HCT116 (cell line): ENCODE results near the gene MAP2K5. TPM values are rescaled to one million over a fixed set of nuclear protein-coding genes. Genes with fewer than 3 reads are reported as not detected.

Source experiments
- ATAC-seq: fragments of 200-7000 bp; cut with Tn5 transposase; 2 replicates; pipeline ENCODE4 v1.9.1; 2020; ENCODE audit warnings: mild to moderate bottlenecking, moderate library complexity
- BruUV-seq: library from RNA; stranded (reverse); fragments of 400-500 nt; replicated peaks from 2 replicates; lab custom pipeline; 2021; lab: Mats Ljungman, UMichigan
- CTCF ChIA-PET: fragments of 300-600 bp; sonication (Branson Sonifier 250); formaldehyde crosslinking; loops from one replicate; lab custom pipeline; 2021; ENCODE audit warnings: antibody characterized with exemption; lab: Charles Lee
- POLR2A ChIA-PET: fragments of 300-600, 350-600 bp; sonication (Branson Sonifier 250); formaldehyde crosslinking; loops from one replicate; lab custom pipeline; 2021; ENCODE audit warnings: antibody characterized with exemption; lab: Charles Lee
- RAD21 ChIA-PET, 2 experiments: fragments of 300-600 bp; sonication (Branson Sonifier 250); formaldehyde crosslinking; loops; one replicate each; lab custom pipeline; 2023; ENCODE audit warnings: low total read pairs in 2 of 2; ENCODE audit not compliant: uncharacterized antibody in 2 of 2, unreplicated experiment in 2 of 2, low non-redundant PET in 1 of 2; lab: Charles Lee
- DNase-seq: peaks from one replicate; pipeline ENCODE4 v3.0.0-alpha.2; 2010; ENCODE audit warnings: low read depth, low spot score
- H2AFZ ChIP-seq: fragments of 200-600 bp; shearing (Covaris generic), sonication (generic); 2 replicates; pipeline ENCODE4 v1.6.1; 2017; ENCODE audit warnings: low read depth, mixed run types, mixed read lengths, antibody characterized with exemption, low read length; ENCODE audit not compliant: poor library complexity, severe bottlenecking
- H3K27ac ChIP-seq: 2 replicates; pipeline ENCODE4 v1.5.1; 2012; ENCODE audit warnings: low read depth, low read length
- H3K27me3 ChIP-seq: fragments of 200-600 bp; sonication (generic); 2 replicates; pipeline ENCODE4 v1.6.1; 2016; ENCODE audit warnings: mixed run types, low read length, mixed read lengths; ENCODE audit not compliant: insufficient read depth
- H3K36me3 ChIP-seq, 2 experiments: fragments of 200-500 bp in 1 of 2; fragments of 200-600 bp in 1 of 2; sonication (Bioruptor generic) in 1 of 2; sonication (generic) in 1 of 2; 2 replicates each; pipeline versions ENCODE4 v1.5.1 to v1.6.1; 2014 to 2016; ENCODE audit warnings: low read length in 2 of 2, inconsistent platforms in 1 of 2, mixed read lengths in 1 of 2, mixed run types in 1 of 2; ENCODE audit not compliant: insufficient read depth in 2 of 2, control insufficient read depth in 1 of 2
- H3K4me1 ChIP-seq, 2 experiments: fragments of 200-600 bp in 1 of 2; sonication (generic) in 1 of 2; 2 replicates each; pipeline versions ENCODE4 v1.5.1 to v1.6.1; 2012 to 2017; ENCODE audit warnings: low read length in 2 of 2, inconsistent platforms in 1 of 2, mild to moderate bottlenecking in 1 of 2, mixed read lengths in 1 of 2, mixed run types in 1 of 2, moderate library complexity in 1 of 2; ENCODE audit not compliant: insufficient read depth in 2 of 2, control insufficient read depth in 1 of 2
- H3K4me2 ChIP-seq: fragments of 200-600 bp; sonication (generic); 2 replicates; pipeline ENCODE4 v1.6.1; 2017; ENCODE audit warnings: mixed run types, low read length, mixed read lengths
- H3K4me3 ChIP-seq, 2 experiments: fragments of 200-600 bp in 1 of 2; sonication (generic) in 1 of 2; replicated peaks in 1 of 2; 2 replicates each; pipeline ENCODE4 v1.5.1; 2011 to 2016; ENCODE audit warnings: low read length in 2 of 2, control low read depth in 1 of 2, low read depth in 1 of 2, mild to moderate bottlenecking in 1 of 2, mixed read lengths in 1 of 2, mixed run types in 1 of 2
- H3K79me2 ChIP-seq: fragments of 200-600 bp; sonication (generic); 2 replicates; pipeline ENCODE4 v1.6.1; 2017; ENCODE audit warnings: mild to moderate bottlenecking, mixed run types, low read length, moderate library complexity, mixed read lengths; ENCODE audit not compliant: insufficient read depth
- H3K9ac ChIP-seq: fragments of 200-600 bp; sonication (generic); 2 replicates; pipeline ENCODE4 v1.6.1; 2016; ENCODE audit warnings: low read length, mixed read lengths
- H3K9me2 ChIP-seq: fragments of 200-600 bp; sonication (generic), shearing (Covaris generic); 2 replicates; pipeline ENCODE4 v1.6.1; 2017; ENCODE audit warnings: mixed run types, mild to moderate bottlenecking, moderate library complexity; ENCODE audit not compliant: insufficient read depth
- H3K9me3 ChIP-seq, 2 experiments: fragments of 200-500 bp in 1 of 2; fragments of 200-600 bp in 1 of 2; sonication (Bioruptor generic) in 1 of 2; sonication (generic) in 1 of 2; 2 replicates each; pipeline ENCODE4 v1.6.1; 2014 to 2017; ENCODE audit warnings: low read length in 2 of 2, mixed read lengths in 2 of 2, inconsistent platforms in 1 of 2, low read depth in 1 of 2, mild to moderate bottlenecking in 1 of 2, mixed run types in 1 of 2, moderate library complexity in 1 of 2; ENCODE audit not compliant: control insufficient read depth in 1 of 2, insufficient read depth in 1 of 2
- H4K20me1 ChIP-seq: fragments of 200-600 bp; sonication (generic), shearing (Covaris generic); 2 replicates; pipeline ENCODE4 v1.6.1; 2017; ENCODE audit warnings: mixed run types, mild to moderate bottlenecking, moderate library complexity; ENCODE audit not compliant: insufficient read depth
- ATF3 ChIP-seq: IDR thresholded peaks from 2 replicates; pipeline ENCODE4 v1.6.1; 2012
- CBX3 ChIP-seq: IDR thresholded peaks from 2 replicates; pipeline ENCODE4 v1.6.1; 2012; ENCODE audit warnings: low read depth
- CEBPB ChIP-seq: IDR thresholded peaks from 2 replicates; pipeline ENCODE4 v1.6.1; 2012; ENCODE audit warnings: low read depth
- EGR1 ChIP-seq: IDR thresholded peaks from 2 replicates; pipeline ENCODE4 v1.6.1; 2012; ENCODE audit warnings: low read depth
- ELF1 ChIP-seq: IDR thresholded peaks from 2 replicates; pipeline ENCODE4 v1.6.1; 2012; ENCODE audit warnings: low read depth, borderline replicate concordance
- EZH2 ChIP-seq: fragments of 200-600 bp; sonication (generic); IDR thresholded peaks from 2 replicates; pipeline ENCODE4 v1.6.1; 2017; ENCODE audit warnings: antibody characterized with exemption, mixed run types
- EZH2phosphoT487 ChIP-seq: fragments of 200-600 bp; IDR thresholded peaks from 2 replicates; pipeline ENCODE4 v1.6.1; 2018; ENCODE audit warnings: antibody characterized with exemption, borderline replicate concordance
- FOSL1 ChIP-seq: IDR thresholded peaks from 2 replicates; pipeline ENCODE4 v1.6.1; 2012; ENCODE audit warnings: low read depth
- JUND ChIP-seq: IDR thresholded peaks from 2 replicates; pipeline ENCODE4 v1.6.1; 2012
- MAX ChIP-seq: IDR thresholded peaks from 2 replicates; pipeline ENCODE4 v1.6.1; 2012
- POLR2A ChIP-seq: IDR thresholded peaks from 2 replicates; pipeline ENCODE4 v1.7.0; 2011; ENCODE audit warnings: borderline replicate concordance; ENCODE audit not compliant: insufficient read depth, insufficient read length; ENCODE audit errors: extremely low read depth
- POLR2AphosphoS5 ChIP-seq: IDR thresholded peaks from 2 replicates; pipeline ENCODE4 v1.6.1; 2011; ENCODE audit warnings: mild to moderate bottlenecking, low read depth, low read length, moderate library complexity
- RAD21 ChIP-seq: IDR thresholded peaks from 2 replicates; pipeline ENCODE4 v1.6.1; 2012; ENCODE audit warnings: low read depth, mild to moderate bottlenecking
- SIN3A ChIP-seq: IDR thresholded peaks from 2 replicates; pipeline ENCODE4 v1.6.1; 2012; ENCODE audit warnings: low read depth
- SP1 ChIP-seq: IDR thresholded peaks from 2 replicates; pipeline ENCODE4 v1.6.1; 2012; ENCODE audit warnings: low read depth
- SRF ChIP-seq: IDR thresholded peaks from 2 replicates; pipeline ENCODE4 v1.6.1; 2012; ENCODE audit warnings: low read depth
- ZFX ChIP-seq: fragments of 450-650 bp; IDR thresholded peaks from 2 replicates; pipeline ENCODE4 v1.6.1; 2017
- ZNF274 ChIP-seq: fragments of 200-500 bp; sonication (Bioruptor generic); IDR thresholded peaks from 2 replicates; pipeline ENCODE4 v1.6.1; 2014; ENCODE audit warnings: mild to moderate bottlenecking, low read depth, low read length, inconsistent platforms
- intact Hi-C: fragments of 100-400 bp; cut with micrococcal nuclease; formaldehyde crosslinking; loops from 2 replicates; pipeline ENCODE4 v1.10.0; 2022
- total RNA-seq: library from RNA; stranded (reverse); gene quantifications from one replicate; pipeline ENCODE4 v1.2.1, GENCODE V29; 2021; ENCODE audit not compliant: unreplicated experiment
- TF ChIP-seq, protein P1 (sequence below): IDR thresholded peaks from 2 replicates; pipeline ENCODE4 v1.6.1; 2011; ENCODE audit warnings: mild to moderate bottlenecking, low read length, moderate library complexity; ENCODE audit not compliant: insufficient replicate concordance; ENCODE audit errors: extremely low read depth
- TF ChIP-seq, protein P2 (sequence below), 3 experiments: fragments of 200-600 bp in 1 of 3; sonication (generic) in 1 of 3; IDR thresholded peaks in 2 of 3; conservative IDR thresholded peaks in 1 of 3; 2 replicates each; pipeline ENCODE4 v1.5.1; 2012 to 2017; ENCODE audit warnings: low read depth in 2 of 3, low read length in 2 of 3, antibody characterized with exemption in 1 of 3, borderline replicate concordance in 1 of 3, control low read depth in 1 of 3, mild to moderate bottlenecking in 1 of 3, mixed read lengths in 1 of 3, mixed run types in 1 of 3, moderate library complexity in 1 of 3; ENCODE audit not compliant: insufficient read depth in 1 of 3

Gene MAP2K5
- total RNA-seq, 1 experiment from 2014 or later, result 15.6 TPM

GRCh38 chr15:67708500-67708899 lies 166.0 kb downstream of the MAP2K5 start:
- ATAC-seq (no peak), DNase-seq (no peak)
- Histone ChIP-seq H3K27ac (no peak overlapping the region), H3K36me3 (no peaks in the 10 kb centered on the region), H3K4me2 (no peak overlapping the region), H2AFZ (no peak overlapping the region), H3K9ac (no peak overlapping the region), H3K79me2 (no peaks in the 10 kb centered on the region), H3K9me2 (no peaks in the 10 kb centered on the region), H3K27me3 (no peaks in the 10 kb centered on the region), H4K20me1 (no peaks in the 10 kb centered on the region), H3K9me3 (no peaks in the 10 kb centered on the region), H3K4me3 (no peak overlapping the region), H3K4me1 (no peaks in the 10 kb centered on the region)
- BruUV-seq, result no TSS peak
- POLR2A ChIA-PET, result no interaction called here
- CTCF ChIA-PET, result no interaction called here
- RAD21 ChIA-PET, result no interaction called here
- TF ChIP-seq ELF1 (no peak), CEBPB (no peak), FOSL1 (no peak), MAX (no peak), EZH2 (no peak), ZNF274 (no peak), CBX3 (no peak), ZFX (no peak), SP1 (no peak), SRF (no peak), SIN3A (no peak), EGR1 (no peak), POLR2A (no peak), ATF3 (no peak), POLR2AphosphoS5 (no peak), EZH2phosphoT487 (no peak), JUND (no peak), RAD21 (no peak)
- TF ChIP-seq, protein P1, sequence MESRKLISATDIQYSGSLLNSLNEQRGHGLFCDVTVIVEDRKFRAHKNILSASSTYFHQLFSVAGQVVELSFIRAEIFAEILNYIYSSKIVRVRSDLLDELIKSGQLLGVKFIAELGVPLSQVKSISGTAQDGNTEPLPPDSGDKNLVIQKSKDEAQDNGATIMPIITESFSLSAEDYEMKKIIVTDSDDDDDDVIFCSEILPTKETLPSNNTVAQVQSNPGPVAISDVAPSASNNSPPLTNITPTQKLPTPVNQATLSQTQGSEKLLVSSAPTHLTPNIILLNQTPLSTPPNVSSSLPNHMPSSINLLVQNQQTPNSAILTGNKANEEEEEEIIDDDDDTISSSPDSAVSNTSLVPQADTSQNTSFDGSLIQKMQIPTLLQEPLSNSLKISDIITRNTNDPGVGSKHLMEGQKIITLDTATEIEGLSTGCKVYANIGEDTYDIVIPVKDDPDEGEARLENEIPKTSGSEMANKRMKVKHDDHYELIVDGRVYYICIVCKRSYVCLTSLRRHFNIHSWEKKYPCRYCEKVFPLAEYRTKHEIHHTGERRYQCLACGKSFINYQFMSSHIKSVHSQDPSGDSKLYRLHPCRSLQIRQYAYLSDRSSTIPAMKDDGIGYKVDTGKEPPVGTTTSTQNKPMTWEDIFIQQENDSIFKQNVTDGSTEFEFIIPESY, result no peak
- TF ChIP-seq, protein P2, sequence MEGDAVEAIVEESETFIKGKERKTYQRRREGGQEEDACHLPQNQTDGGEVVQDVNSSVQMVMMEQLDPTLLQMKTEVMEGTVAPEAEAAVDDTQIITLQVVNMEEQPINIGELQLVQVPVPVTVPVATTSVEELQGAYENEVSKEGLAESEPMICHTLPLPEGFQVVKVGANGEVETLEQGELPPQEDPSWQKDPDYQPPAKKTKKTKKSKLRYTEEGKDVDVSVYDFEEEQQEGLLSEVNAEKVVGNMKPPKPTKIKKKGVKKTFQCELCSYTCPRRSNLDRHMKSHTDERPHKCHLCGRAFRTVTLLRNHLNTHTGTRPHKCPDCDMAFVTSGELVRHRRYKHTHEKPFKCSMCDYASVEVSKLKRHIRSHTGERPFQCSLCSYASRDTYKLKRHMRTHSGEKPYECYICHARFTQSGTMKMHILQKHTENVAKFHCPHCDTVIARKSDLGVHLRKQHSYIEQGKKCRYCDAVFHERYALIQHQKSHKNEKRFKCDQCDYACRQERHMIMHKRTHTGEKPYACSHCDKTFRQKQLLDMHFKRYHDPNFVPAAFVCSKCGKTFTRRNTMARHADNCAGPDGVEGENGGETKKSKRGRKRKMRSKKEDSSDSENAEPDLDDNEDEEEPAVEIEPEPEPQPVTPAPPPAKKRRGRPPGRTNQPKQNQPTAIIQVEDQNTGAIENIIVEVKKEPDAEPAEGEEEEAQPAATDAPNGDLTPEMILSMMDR (IDR thresholded peaks at IDR 0.05 in 2 of 3, conservative IDR thresholded peaks at IDR 0.05 in 1 of 3; ENCODE audit: borderline replicate concordance in 1 of 3, insufficient read depth in 1 of 3, low read depth in 2 of 3, low read length in 2 of 3), result no peak
- intact Hi-C loops, result no loop called here
